ENCODE data around the gene CCSAP.

DNA sequence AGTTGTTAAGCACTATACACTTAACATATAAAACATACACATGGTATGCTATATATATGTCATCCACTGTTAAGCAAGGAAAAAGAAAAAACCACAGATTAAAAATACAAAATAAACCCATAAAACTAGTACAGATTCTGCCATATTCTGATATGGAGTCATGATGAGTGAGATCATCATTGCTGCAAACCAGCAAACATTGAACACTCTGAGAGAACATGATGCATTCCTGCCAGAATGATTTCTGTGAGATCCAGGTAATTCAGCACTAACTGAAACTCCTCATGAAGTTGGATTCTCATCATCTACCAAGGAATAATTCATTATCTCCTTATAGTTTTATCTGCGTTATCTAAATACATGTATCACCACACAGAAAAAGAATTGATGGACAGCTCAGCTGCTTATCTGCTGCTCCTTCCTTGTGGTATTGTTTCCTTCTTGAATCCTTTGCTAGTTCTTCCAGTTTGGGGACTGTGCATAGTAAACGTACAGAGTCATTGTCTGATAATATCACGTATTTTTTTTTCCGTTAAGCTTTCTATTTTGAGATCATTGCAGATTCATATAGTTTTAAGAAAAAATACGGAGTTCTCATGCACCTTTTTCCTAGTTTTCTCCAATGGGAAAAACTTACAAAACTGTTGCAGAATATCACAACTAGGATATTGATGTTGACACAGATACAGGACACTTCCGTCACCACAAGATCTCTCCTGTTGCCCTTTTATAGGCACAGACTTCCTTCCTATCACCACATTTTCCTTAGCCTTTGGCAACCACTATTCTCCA, 62.6 kb downstream of the CCSAP start:
- TF ChIP-seq CTCF (CRISPR knock-in tag; IDR thresholded peaks at IDR 0.05), result no peak
- TF ChIP-seq, protein P1, sequence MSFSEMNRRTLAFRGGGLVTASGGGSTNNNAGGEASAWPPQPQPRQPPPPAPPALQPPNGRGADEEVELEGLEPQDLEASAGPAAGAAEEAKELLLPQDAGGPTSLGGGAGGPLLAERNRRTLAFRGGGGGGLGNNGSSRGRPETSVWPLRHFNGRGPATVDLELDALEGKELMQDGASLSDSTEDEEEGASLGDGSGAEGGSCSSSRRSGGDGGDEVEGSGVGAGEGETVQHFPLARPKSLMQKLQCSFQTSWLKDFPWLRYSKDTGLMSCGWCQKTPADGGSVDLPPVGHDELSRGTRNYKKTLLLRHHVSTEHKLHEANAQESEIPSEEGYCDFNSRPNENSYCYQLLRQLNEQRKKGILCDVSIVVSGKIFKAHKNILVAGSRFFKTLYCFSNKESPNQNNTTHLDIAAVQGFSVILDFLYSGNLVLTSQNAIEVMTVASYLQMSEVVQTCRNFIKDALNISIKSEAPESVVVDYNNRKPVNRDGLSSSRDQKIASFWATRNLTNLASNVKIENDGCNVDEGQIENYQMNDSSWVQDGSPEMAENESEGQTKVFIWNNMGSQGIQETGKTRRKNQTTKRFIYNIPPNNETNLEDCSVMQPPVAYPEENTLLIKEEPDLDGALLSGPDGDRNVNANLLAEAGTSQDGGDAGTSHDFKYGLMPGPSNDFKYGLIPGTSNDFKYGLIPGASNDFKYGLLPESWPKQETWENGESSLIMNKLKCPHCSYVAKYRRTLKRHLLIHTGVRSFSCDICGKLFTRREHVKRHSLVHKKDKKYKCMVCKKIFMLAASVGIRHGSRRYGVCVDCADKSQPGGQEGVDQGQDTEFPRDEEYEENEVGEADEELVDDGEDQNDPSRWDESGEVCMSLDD (CRISPR knock-in tag; IDR thresholded peaks at IDR 0.05; ENCODE audit: borderline replicate concordance), result no peak
- TF ChIP-seq FLYWCH1 (CRISPR knock-in tag; IDR thresholded peaks at IDR 0.05), result no peak
- no peak for TF ChIP-seq EZH2 (conservative IDR thresholded peaks at IDR 0.05; ENCODE audit: low read depth, low read length)
- no peak for TF ChIP-seq ZNF687 (CRISPR knock-in tag; IDR thresholded peaks at IDR 0.05)
- no peak for TF ChIP-seq POLR2AphosphoS5 (IDR thresholded peaks at IDR 0.05; ENCODE audit: low read depth, low read length)
- no peak for TF ChIP-seq ELF4 (CRISPR knock-in tag; IDR thresholded peaks at IDR 0.05; ENCODE audit: borderline replicate concordance)
- TF ChIP-seq BCL6 (CRISPR knock-in tag; IDR thresholded peaks at IDR 0.05), result no peak
- TF ChIP-seq TFDP1 (CRISPR knock-in tag; IDR thresholded peaks at IDR 0.05; ENCODE audit: borderline replicate concordance), result no peak
- TF ChIP-seq, protein P2, sequence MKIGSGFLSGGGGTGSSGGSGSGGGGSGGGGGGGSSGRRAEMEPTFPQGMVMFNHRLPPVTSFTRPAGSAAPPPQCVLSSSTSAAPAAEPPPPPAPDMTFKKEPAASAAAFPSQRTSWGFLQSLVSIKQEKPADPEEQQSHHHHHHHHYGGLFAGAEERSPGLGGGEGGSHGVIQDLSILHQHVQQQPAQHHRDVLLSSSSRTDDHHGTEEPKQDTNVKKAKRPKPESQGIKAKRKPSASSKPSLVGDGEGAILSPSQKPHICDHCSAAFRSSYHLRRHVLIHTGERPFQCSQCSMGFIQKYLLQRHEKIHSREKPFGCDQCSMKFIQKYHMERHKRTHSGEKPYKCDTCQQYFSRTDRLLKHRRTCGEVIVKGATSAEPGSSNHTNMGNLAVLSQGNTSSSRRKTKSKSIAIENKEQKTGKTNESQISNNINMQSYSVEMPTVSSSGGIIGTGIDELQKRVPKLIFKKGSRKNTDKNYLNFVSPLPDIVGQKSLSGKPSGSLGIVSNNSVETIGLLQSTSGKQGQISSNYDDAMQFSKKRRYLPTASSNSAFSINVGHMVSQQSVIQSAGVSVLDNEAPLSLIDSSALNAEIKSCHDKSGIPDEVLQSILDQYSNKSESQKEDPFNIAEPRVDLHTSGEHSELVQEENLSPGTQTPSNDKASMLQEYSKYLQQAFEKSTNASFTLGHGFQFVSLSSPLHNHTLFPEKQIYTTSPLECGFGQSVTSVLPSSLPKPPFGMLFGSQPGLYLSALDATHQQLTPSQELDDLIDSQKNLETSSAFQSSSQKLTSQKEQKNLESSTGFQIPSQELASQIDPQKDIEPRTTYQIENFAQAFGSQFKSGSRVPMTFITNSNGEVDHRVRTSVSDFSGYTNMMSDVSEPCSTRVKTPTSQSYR (CRISPR knock-in tag; IDR thresholded peaks at IDR 0.05; ENCODE audit: borderline replicate concordance), result no peak
- TF ChIP-seq PRDM4 (CRISPR knock-in tag; IDR thresholded peaks at IDR 0.05; ENCODE audit: borderline replicate concordance), result no peak
- no peak for TF ChIP-seq ZNF232 (CRISPR knock-in tag; IDR thresholded peaks at IDR 0.05; ENCODE audit: borderline replicate concordance)
